Naive thymus-derived CD8-positive, alpha-beta T cell (primary cell): Measurements from ENCODE around the gene C6orf118. TPM values are rescaled to one million over a fixed set of nuclear protein-coding genes. Genes with fewer than 3 reads are reported as not detected.

ENCODE experiments used
- ATAC-seq, 2 donors: fragments of 150-1000 bp; cut with Tn5 transposase in 1 of 2; sonication (Bioruptor Pico), chemical (Tn5 transposase) in 1 of 2; 1 replicate in 1 of 2; 2 replicates in 1 of 2; pipeline ENCODE4 v1.10.0; 2021; ENCODE audit warnings: mild to moderate bottlenecking in 2 of 2, moderate library complexity in 2 of 2
- POLR2A ChIA-PET: fragments of 350-600 bp; sonication (Branson Sonifier 250); formaldehyde crosslinking; loops from one replicate; lab custom pipeline; 2021; ENCODE audit warnings: antibody characterized with exemption; lab: Charles Lee
- DNase-seq, 10 donors: peaks; one replicate each; pipeline versions ENCODE4 v3.0.0 to v3.0.0-alpha.2; 2020 to 2022
- H3K27ac Mint-ChIP-seq, 10 donors: one replicate each; pipeline ENCODE4 v1.8.0; 2020 to 2022; ENCODE audit warnings: mild to moderate bottlenecking in 10 of 10, mixed read lengths in 10 of 10, moderate library complexity in 4 of 10, inconsistent platforms in 1 of 10
- H3K27me3 Mint-ChIP-seq, 5 donors: one replicate each; pipeline ENCODE4 v1.8.0; 2021 to 2022; ENCODE audit warnings: mixed read lengths in 5 of 5
- H3K36me3 Mint-ChIP-seq, 3 donors: one replicate each; pipeline ENCODE4 v1.8.0; 2020 to 2022; ENCODE audit warnings: mixed read lengths in 3 of 3, mild to moderate bottlenecking in 2 of 3, inconsistent platforms in 1 of 3
- H3K4me1 Mint-ChIP-seq, 4 donors: one replicate each; pipeline ENCODE4 v1.8.0; 2021 to 2022; ENCODE audit warnings: mixed read lengths in 4 of 4
- H3K4me3 Mint-ChIP-seq, 10 donors: one replicate each; pipeline ENCODE4 v1.8.0; 2020 to 2022; ENCODE audit warnings: mild to moderate bottlenecking in 10 of 10, mixed read lengths in 10 of 10, moderate library complexity in 6 of 10, inconsistent platforms in 1 of 10
- H3K9me3 Mint-ChIP-seq, 9 donors: one replicate each; pipeline ENCODE4 v1.8.0; 2020 to 2022; ENCODE audit warnings: mixed read lengths in 9 of 9, mild to moderate bottlenecking in 3 of 9, inconsistent platforms in 1 of 9, moderate library complexity in 1 of 9
- polyA plus RNA-seq, 3 donors: library from polyadenylated mRNA; unstranded; fragments of 300-500 nt; fragmentation: Illumina TruSeq; gene quantifications; one replicate each; pipeline ENCODE4 v1.2.3, GENCODE V29; 2021
- total RNA-seq, 8 experiments: library from RNA in 2 of 8; stranded (reverse) in 2 of 8; gene quantifications; one replicate each; pipeline ENCODE4 v1.2.3 and lab custom pipeline; 2021 to 2026

Gene C6orf118
- total and polyA plus RNA-seq, 5 experiments from 2014 or later: not detected

DNA sequence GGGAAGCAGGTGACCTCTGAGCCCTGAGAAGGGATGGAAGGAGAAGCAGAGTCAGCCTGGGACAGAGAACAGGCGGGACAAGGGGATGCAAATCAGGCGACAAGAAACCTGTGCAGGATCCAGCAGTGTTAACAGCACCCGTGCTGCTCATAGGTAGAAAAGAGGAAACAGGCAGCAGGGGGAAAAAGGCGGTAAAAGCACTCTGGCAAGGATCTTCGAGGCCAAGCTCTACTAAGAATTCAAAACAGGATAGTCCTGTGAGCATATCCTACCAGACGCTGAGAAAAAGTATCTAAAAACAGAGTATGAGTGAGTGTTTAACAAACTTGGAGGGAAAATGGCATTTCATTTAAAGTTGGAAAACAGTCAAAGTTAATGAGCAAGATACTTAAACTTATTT, 16.7 kb downstream of the C6orf118 start:
- H3K27me3 Mint-ChIP-seq: peaks cover 0 to 5% (median 0%) of the 10 kb centered on the region in 5 donors
- H3K27ac Mint-ChIP-seq: no peak overlapping the region
- ATAC-seq: no peak
- DNase-seq: no peak
- no peaks in the 10 kb centered on the region for H3K36me3 Mint-ChIP-seq
- no peaks in the 10 kb centered on the region for H3K4me1 Mint-ChIP-seq
- POLR2A ChIA-PET: no interaction called here
- peaks cover 0 to 26% (median 12%) of the 10 kb centered on the region in 9 donors for H3K9me3 Mint-ChIP-seq
- no peak overlapping the region for H3K4me3 Mint-ChIP-seq

- no peak for ATAC-seq
- Mint-ChIP-seq H3K36me3 (no peaks in the 10 kb centered on the region), H3K9me3 (peaks cover 0 to 14% (median 4%) of the 10 kb centered on the region in 9 donors), H3K4me3 (no peak overlapping the region), H3K4me1 (no peaks in the 10 kb centered on the region), H3K27me3 (peaks cover 0 to 3% (median 0%) of the 10 kb centered on the region in 5 donors), H3K27ac (no peak overlapping the region)
- POLR2A ChIA-PET: no interaction called here
- no peak for DNase-seq
These were observed 34.8 kb downstream of the C6orf118 start for GRCh38 chr6:165274611-165275010.

GRCh38 chr6:165272585-165272984, 36.8 kb downstream of the C6orf118 start:
- Mint-ChIP-seq H3K27ac (no peak overlapping the region), H3K36me3 (no peaks in the 10 kb centered on the region), H3K4me1 (no peaks in the 10 kb centered on the region), H3K9me3 (peaks cover 0 to 11% (median 4%) of the 10 kb centered on the region in 9 donors), H3K4me3 (no peak overlapping the region), H3K27me3 (peaks cover 0 to 3% (median 0%) of the 10 kb centered on the region in 5 donors)
- DNase-seq (no peak), ATAC-seq (no peak)
- POLR2A ChIA-PET: no interaction called here

DNA sequence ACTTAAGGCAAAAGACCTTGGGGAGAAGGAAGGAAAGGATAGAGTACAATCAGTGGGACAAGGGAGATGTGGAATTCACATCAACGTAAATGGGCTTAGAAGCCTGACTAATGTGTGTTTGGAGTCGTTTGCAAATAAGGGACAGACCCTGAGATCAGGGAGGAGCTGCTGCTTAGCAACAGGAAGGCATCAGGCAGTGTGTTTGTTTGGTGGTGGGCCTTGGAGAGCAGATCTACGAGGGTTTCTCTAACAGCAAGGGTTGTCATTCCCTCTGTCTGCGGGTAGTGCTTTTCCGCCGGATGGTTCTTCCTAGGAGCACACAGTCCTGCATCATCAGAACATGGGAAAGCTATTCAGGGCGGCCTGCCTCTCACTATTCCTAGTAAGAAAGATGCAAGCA, 40.4 kb downstream of the C6orf118 start:
- H3K4me1 Mint-ChIP-seq: no peaks in the 10 kb centered on the region
- DNase-seq (no peak), ATAC-seq (no peak)
- H3K4me3 Mint-ChIP-seq: no peak overlapping the region
- POLR2A ChIA-PET: no interaction called here
- H3K27me3 Mint-ChIP-seq: peaks cover 0 to 3% (median 0%) of the 10 kb centered on the region in 5 donors
- H3K27ac Mint-ChIP-seq: no peak overlapping the region
- H3K9me3 Mint-ChIP-seq: peaks cover 0 to 10% (median 2%) of the 10 kb centered on the region in 9 donors
- H3K36me3 Mint-ChIP-seq: no peaks in the 10 kb centered on the region

DNA sequence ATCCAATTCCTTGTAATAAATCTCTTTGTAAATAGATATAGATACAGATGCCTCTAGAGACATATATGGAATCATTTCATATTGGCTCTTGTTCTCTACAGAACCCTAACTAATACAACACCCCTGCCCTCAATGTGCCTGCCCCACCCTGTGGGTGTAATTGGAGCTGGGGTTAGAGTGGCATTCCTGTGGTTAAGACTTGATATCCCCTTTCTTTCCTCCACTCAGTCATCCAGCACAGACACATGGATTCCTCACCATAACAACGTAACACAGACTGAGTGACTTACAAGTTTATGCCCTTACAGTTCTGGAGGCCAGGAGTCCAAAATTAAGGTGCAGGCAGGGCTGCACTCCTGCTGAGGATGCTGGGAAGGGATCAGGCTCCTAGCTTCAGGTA, 42.8 kb downstream of the C6orf118 start:
- H3K9me3 Mint-ChIP-seq: peaks cover 0 to 15% (median 7%) of the 10 kb centered on the region in 9 donors
- ATAC-seq (no peak), DNase-seq (no peak)
- H3K27ac Mint-ChIP-seq: no peak overlapping the region
- H3K27me3 Mint-ChIP-seq: peaks cover 0 to 7% (median 0%) of the 10 kb centered on the region in 5 donors
- POLR2A ChIA-PET: no interaction called here
- no peaks in the 10 kb centered on the region for H3K36me3 Mint-ChIP-seq
- H3K4me1 Mint-ChIP-seq: no peaks in the 10 kb centered on the region
- H3K4me3 Mint-ChIP-seq: no peak overlapping the region

DNA sequence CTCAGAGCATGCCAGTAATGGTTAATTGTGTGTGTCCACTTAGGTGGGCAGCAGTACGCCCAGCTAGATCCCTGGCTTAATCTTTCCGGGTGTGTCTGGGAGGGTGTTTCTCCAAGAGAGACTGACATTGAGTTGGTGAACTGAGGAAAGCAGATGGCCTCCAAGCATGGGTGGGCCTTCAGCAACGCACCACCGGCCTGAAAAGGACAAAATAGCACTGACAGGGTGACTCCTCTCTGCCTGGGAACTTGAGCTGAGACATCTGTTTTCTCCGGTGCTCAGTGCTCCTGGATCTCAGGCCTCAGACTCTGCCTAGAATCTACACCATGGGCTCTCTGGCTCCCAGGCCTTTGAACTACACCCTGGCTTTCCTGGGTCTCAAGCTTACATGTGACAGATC, 43.2 kb downstream of the C6orf118 start:
- Mint-ChIP-seq H3K36me3 (no peaks in the 10 kb centered on the region), H3K27me3 (peaks cover 0 to 7% (median 0%) of the 10 kb centered on the region in 5 donors), H3K4me3 (no peak overlapping the region), H3K27ac (no peak overlapping the region), H3K9me3 (peaks cover 0 to 12% (median 7%) of the 10 kb centered on the region in 9 donors), H3K4me1 (no peaks in the 10 kb centered on the region)
- no peak for DNase-seq
- POLR2A ChIA-PET: no interaction called here
- no peak for ATAC-seq

GRCh38 chr6:165260462-165260861, 48.9 kb downstream of the C6orf118 start:
- POLR2A ChIA-PET: no interaction called here
- DNase-seq: no peak
- no peak for ATAC-seq
- Mint-ChIP-seq H3K9me3 (peaks cover 18 to 54% (median 31%) of the 10 kb centered on the region in 9 donors), H3K4me3 (no peak overlapping the region), H3K4me1 (no peaks in the 10 kb centered on the region), H3K27ac (no peak overlapping the region), H3K27me3 (peaks cover 0 to 7% (median 0%) of the 10 kb centered on the region in 5 donors), H3K36me3 (peaks cover 0 to 23% (median 2%) of the 10 kb centered on the region in 3 donors)

GRCh38 chr6:165249808-165250207, 59.6 kb downstream of the C6orf118 start:
- no peak for ATAC-seq
- Mint-ChIP-seq H3K4me3 (no peak overlapping the region), H3K9me3 (peaks cover 0 to 25% (median 9%) of the 10 kb centered on the region in 9 donors), H3K4me1 (no peaks in the 10 kb centered on the region), H3K27me3 (peaks cover 0 to 2% (median 0%) of the 10 kb centered on the region in 5 donors), H3K27ac (no peak overlapping the region), H3K36me3 (peaks cover 0 to 4% (median 0%) of the 10 kb centered on the region in 3 donors)
- POLR2A ChIA-PET: no interaction called here
- DNase-seq: no peak

GRCh38 chr6:165245701-165246100, 63.7 kb downstream of the C6orf118 start:
- Mint-ChIP-seq H3K9me3 (peaks cover 0 to 15% (median 3%) of the 10 kb centered on the region in 9 donors), H3K27ac (no peak overlapping the region), H3K4me1 (no peaks in the 10 kb centered on the region), H3K27me3 (peaks cover 0 to 2% (median 0%) of the 10 kb centered on the region in 5 donors), H3K36me3 (peaks cover 0 to 4% (median 0%) of the 10 kb centered on the region in 3 donors), H3K4me3 (no peak overlapping the region)
- POLR2A ChIA-PET: no interaction called here
- ATAC-seq: no peak
- DNase-seq: no peak

GRCh38 chr6:165245287-165245686, 64.1 kb downstream of the C6orf118 start:
- H3K36me3 Mint-ChIP-seq: peaks cover 0 to 4% (median 0%) of the 10 kb centered on the region in 3 donors
- H3K9me3 Mint-ChIP-seq: peaks cover 0 to 15% (median 2%) of the 10 kb centered on the region in 9 donors
- no peak for ATAC-seq
- no peak overlapping the region for H3K4me3 Mint-ChIP-seq
- no peak overlapping the region for H3K27ac Mint-ChIP-seq
- no peak for DNase-seq
- H3K4me1 Mint-ChIP-seq: no peaks in the 10 kb centered on the region
- H3K27me3 Mint-ChIP-seq: peaks cover 0 to 2% (median 0%) of the 10 kb centered on the region in 5 donors
- POLR2A ChIA-PET: no interaction called here

DNA sequence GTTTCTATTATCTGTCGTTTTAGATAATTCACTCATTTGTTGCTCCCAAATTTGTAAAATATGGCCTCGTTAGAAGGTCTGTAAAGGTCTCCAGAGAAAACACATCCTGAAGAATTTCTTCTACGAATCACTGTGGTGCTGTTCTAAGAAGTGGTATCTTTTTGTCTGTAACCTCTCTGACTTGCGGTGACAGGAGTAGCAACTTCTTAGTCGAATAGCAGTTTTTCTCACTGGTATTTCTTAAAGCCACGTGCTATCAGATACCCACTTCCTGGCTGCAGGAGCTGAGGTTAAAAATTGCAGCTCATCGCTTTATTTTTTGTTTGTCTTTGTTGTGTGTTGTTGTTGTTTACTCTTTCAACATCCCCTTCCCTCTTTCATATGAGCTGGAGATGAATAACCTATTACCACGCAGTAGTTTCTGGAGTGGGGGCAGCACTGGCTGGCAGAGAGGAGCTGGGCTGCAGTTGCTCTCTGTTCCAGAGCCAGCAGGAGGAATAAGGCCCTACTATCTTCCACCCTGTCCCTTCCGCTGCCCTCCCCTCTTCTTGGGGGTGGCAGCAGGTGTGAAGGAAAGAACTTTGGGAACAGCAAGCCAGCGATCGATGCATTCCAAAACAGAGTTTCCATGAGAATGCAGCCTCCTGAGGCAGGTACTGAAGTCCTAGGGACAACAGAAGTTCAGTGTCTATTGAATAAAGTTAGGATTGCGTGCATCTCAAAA, 64.7 kb downstream of the C6orf118 start:
- no peak for ATAC-seq

DNA sequence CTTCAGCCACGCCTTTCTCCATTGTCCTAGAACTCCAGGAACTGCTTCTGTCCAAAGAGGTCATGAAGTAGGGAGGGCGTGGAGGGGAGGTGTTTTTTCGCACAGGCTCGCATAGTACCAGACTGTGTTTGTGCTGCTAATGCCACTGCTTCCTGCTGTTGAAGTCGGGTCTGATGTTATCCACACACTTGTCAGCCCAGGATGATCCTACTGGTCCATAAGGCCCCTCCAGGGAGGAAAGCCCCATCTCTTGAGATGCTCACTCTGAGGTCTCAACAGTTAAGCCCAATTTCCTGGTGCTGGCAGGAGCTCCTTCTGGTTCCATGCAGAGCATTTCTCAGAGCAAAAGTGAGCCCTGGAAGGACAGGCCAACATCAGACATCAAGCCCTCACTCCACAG, 65.6 kb downstream of the C6orf118 start:
- POLR2A ChIA-PET: no interaction called here
- no peaks in the 10 kb centered on the region for H3K4me1 Mint-ChIP-seq
- H3K4me3 Mint-ChIP-seq: no peak overlapping the region
- no peak for DNase-seq
- H3K9me3 Mint-ChIP-seq: peaks cover 0 to 9% (median 1%) of the 10 kb centered on the region in 9 donors
- H3K27ac Mint-ChIP-seq: no peak overlapping the region
- ATAC-seq: no peak
- peaks cover 0 to 2% (median 0%) of the 10 kb centered on the region in 5 donors for H3K27me3 Mint-ChIP-seq
- peaks cover 0 to 4% (median 0%) of the 10 kb centered on the region in 3 donors for H3K36me3 Mint-ChIP-seq

More for the DNA sequence above, 64.7 kb downstream of the C6orf118 start:
- POLR2A ChIA-PET: no interaction called here
- peaks cover 0 to 2% (median 0%) of the 10 kb centered on the region in 5 donors for H3K27me3 Mint-ChIP-seq
- H3K4me1 Mint-ChIP-seq: no peaks in the 10 kb centered on the region
- DNase-seq: no peak
- H3K9me3 Mint-ChIP-seq: peaks cover 0 to 9% (median 3%) of the 10 kb centered on the region in 9 donors
- no peak overlapping the region for H3K4me3 Mint-ChIP-seq
- H3K36me3 Mint-ChIP-seq: peaks cover 0 to 4% (median 0%) of the 10 kb centered on the region in 3 donors
- no peak overlapping the region for H3K27ac Mint-ChIP-seq

DNA sequence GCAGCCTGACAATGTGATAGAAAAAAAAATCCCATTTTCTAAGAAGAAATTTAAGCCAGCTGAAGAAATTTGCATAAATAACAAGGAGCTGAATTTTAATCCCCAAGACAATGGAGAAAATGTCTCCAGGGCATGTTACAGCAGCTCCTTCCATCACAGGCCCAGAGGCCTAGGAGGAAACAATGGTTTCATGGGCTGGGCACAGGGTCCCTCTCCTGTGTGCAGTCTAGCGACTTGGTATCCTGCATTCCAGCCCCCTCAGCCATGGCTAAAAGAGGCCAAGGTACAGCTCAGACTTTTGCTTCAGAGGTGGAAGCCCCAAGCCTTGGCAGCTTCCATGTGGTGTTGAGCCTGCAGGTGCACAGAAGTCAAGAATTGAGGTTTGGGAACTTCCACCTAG, 73.1 kb downstream of the C6orf118 start:
- Mint-ChIP-seq H3K4me1 (no peaks in the 10 kb centered on the region), H3K27ac (no peak overlapping the region)
- POLR2A ChIA-PET: no interaction called here

More for the DNA sequence above, 73.1 kb downstream of the C6orf118 start:
- Mint-ChIP-seq H3K9me3 (peaks cover 0 to 51% (median 24%) of the 10 kb centered on the region in 9 donors), H3K27me3 (no peaks in the 10 kb centered on the region), H3K4me3 (no peak overlapping the region), H3K36me3 (peaks cover 0 to 17% (median 0%) of the 10 kb centered on the region in 3 donors)
- DNase-seq (no peak), ATAC-seq (no peak)
